ENCODE measurements around the gene C17orf100. TPM values are rescaled to one million over a fixed set of nuclear protein-coding genes. Genes with fewer than 3 reads are reported as not detected.
A peak's percentile ranks its signal among the peaks of the same experiment; 100 is the strongest.

Gene C17orf100
- total and polyA plus RNA-seq, 2 of the 13 experiments (the other 11 are each of a cell fraction or from before 2014, with no cell fraction given), result 3.6 to 8.7 TPM

DNA sequence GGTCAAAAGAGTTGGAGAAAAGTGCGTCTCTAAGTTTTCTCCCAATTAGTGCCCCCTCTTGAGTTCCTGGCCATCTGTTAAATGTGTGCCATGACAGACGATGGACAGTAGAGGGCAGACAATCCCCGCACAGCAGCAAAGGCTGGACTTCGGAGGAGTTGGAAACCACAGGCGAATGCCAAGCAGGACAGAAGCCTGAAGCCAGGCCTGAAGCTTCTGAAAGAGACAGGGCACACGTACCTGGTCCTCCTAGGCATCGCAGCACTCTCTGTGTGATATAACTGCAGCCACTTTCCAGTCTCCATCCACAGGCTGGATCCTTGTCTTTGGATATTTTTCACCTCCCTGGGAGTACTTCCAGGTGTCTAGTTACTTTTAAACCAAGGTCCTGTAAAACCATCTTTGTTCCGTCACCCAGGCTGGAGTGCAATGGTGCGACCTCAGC lies 14.5 kb downstream of the C17orf100 start (continued):
- TF ChIP-seq, protein P1, sequence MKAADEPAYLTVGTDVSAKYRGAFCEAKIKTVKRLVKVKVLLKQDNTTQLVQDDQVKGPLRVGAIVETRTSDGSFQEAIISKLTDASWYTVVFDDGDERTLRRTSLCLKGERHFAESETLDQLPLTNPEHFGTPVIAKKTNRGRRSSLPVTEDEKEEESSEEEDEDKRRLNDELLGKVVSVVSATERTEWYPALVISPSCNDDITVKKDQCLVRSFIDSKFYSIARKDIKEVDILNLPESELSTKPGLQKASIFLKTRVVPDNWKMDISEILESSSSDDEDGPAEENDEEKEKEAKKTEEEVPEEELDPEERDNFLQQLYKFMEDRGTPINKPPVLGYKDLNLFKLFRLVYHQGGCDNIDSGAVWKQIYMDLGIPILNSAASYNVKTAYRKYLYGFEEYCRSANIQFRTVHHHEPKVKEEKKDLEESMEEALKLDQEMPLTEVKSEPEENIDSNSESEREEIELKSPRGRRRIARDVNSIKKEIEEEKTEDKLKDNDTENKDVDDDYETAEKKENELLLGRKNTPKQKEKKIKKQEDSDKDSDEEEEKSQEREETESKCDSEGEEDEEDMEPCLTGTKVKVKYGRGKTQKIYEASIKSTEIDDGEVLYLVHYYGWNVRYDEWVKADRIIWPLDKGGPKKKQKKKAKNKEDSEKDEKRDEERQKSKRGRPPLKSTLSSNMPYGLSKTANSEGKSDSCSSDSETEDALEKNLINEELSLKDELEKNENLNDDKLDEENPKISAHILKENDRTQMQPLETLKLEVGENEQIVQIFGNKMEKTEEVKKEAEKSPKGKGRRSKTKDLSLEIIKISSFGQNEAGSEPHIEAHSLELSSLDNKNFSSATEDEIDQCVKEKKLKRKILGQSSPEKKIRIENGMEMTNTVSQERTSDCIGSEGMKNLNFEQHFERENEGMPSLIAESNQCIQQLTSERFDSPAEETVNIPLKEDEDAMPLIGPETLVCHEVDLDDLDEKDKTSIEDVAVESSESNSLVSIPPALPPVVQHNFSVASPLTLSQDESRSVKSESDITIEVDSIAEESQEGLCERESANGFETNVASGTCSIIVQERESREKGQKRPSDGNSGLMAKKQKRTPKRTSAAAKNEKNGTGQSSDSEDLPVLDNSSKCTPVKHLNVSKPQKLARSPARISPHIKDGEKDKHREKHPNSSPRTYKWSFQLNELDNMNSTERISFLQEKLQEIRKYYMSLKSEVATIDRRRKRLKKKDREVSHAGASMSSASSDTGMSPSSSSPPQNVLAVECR (CRISPR knock-in tag; IDR thresholded peaks at IDR 0.05; ENCODE audit: borderline replicate concordance), result peak; percentile 42; the same call in 1 of the 2 replicates
- TF ChIP-seq, protein P2, sequence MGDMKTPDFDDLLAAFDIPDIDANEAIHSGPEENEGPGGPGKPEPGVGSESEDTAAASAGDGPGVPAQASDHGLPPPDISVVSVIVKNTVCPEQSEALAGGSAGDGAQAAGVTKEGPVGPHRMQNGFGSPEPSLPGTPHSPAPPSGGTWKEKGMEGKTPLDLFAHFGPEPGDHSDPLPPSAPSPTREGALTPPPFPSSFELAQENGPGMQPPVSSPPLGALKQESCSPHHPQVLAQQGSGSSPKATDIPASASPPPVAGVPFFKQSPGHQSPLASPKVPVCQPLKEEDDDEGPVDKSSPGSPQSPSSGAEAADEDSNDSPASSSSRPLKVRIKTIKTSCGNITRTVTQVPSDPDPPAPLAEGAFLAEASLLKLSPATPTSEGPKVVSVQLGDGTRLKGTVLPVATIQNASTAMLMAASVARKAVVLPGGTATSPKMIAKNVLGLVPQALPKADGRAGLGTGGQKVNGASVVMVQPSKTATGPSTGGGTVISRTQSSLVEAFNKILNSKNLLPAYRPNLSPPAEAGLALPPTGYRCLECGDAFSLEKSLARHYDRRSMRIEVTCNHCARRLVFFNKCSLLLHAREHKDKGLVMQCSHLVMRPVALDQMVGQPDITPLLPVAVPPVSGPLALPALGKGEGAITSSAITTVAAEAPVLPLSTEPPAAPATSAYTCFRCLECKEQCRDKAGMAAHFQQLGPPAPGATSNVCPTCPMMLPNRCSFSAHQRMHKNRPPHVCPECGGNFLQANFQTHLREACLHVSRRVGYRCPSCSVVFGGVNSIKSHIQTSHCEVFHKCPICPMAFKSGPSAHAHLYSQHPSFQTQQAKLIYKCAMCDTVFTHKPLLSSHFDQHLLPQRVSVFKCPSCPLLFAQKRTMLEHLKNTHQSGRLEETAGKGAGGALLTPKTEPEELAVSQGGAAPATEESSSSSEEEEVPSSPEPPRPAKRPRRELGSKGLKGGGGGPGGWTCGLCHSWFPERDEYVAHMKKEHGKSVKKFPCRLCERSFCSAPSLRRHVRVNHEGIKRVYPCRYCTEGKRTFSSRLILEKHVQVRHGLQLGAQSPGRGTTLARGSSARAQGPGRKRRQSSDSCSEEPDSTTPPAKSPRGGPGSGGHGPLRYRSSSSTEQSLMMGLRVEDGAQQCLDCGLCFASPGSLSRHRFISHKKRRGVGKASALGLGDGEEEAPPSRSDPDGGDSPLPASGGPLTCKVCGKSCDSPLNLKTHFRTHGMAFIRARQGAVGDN (CRISPR knock-in tag; IDR thresholded peaks at IDR 0.05), result peak; percentile 74
- TF ChIP-seq ZFP82 (CRISPR knock-in tag; IDR thresholded peaks at IDR 0.05; ENCODE audit: borderline replicate concordance) (no peak), ZNF501 (CRISPR knock-in tag; IDR thresholded peaks at IDR 0.05) (peak; percentile 55; the same call in 1 of the 2 replicates), ZNF546 (CRISPR knock-in tag; conservative IDR thresholded peaks at IDR 0.05) (no peak), GATAD2A (CRISPR knock-in tag; IDR thresholded peaks at IDR 0.05) (peak; percentile 53; the same call in 1 of the 2 replicates), BCL6 (CRISPR knock-in tag; IDR thresholded peaks at IDR 0.05) (no peak), STAG1 (CRISPR knock-in tag; IDR thresholded peaks at IDR 0.05) (peak; percentile 98), FOXJ3 (CRISPR knock-in tag; IDR thresholded peaks at IDR 0.05; ENCODE audit: borderline replicate concordance) (no peak), RNF2 (conservative IDR thresholded peaks at IDR 0.05; ENCODE audit: low read depth) (no peak)
- TF ChIP-seq, protein P3, sequence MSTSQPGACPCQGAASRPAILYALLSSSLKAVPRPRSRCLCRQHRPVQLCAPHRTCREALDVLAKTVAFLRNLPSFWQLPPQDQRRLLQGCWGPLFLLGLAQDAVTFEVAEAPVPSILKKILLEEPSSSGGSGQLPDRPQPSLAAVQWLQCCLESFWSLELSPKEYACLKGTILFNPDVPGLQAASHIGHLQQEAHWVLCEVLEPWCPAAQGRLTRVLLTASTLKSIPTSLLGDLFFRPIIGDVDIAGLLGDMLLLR (CRISPR knock-in tag; IDR thresholded peaks at IDR 0.05), result no peak
- TF ChIP-seq, protein P4, sequence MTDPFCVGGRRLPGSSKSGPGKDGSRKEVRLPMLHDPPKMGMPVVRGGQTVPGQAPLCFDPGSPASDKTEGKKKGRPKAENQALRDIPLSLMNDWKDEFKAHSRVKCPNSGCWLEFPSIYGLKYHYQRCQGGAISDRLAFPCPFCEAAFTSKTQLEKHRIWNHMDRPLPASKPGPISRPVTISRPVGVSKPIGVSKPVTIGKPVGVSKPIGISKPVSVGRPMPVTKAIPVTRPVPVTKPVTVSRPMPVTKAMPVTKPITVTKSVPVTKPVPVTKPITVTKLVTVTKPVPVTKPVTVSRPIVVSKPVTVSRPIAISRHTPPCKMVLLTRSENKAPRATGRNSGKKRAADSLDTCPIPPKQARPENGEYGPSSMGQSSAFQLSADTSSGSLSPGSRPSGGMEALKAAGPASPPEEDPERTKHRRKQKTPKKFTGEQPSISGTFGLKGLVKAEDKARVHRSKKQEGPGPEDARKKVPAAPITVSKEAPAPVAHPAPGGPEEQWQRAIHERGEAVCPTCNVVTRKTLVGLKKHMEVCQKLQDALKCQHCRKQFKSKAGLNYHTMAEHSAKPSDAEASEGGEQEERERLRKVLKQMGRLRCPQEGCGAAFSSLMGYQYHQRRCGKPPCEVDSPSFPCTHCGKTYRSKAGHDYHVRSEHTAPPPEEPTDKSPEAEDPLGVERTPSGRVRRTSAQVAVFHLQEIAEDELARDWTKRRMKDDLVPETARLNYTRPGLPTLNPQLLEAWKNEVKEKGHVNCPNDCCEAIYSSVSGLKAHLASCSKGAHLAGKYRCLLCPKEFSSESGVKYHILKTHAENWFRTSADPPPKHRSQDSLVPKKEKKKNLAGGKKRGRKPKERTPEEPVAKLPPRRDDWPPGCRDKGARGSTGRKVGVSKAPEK (CRISPR knock-in tag; IDR thresholded peaks at IDR 0.05; ENCODE audit: borderline replicate concordance), result 0 out of 2 replicates have a peak, but pooled peaks have one; percentile 69
